Measurements from ENCODE around the gene SEPTIN8. TPM values are rescaled to one million over a fixed set of nuclear protein-coding genes. Genes with fewer than 3 reads are reported as not detected.

The SEPTIN8 gene
- total RNA-seq, 2 experiments from 2014 or later = 10.6 to 15.5 TPM

DNA sequence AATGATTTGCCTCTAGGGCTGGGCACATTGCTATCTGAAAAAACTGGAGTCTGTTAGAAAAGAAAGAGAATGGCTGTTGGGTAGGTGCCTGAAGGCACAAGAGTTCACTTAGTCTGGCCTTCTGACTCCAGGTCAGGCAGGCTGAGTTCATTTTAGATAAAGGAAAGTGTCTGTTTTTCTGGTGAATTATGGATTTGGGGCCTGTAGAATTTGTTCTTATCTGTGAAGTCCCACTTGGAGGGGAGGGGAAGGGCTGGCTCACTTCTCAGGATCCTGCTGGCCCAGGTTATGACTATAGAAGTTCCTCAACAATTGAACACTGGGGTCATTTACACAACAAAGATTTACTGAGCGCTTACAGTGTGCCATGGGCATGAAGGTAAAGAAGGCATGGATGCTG is 11.5 kb upstream of the SEPTIN8 start:
- H3K36me3 ChIP-seq (ENCODE audit: insufficient read depth, low read length) = no peaks in the 10 kb centered on the region
- no peak overlapping the region for H3K4me2 ChIP-seq (ENCODE audit: low read length)
- H3K79me2 ChIP-seq (ENCODE audit: insufficient read depth, low read depth, low read length) = no peaks in the 10 kb centered on the region
- no peak overlapping the region for H3K27ac ChIP-seq (ENCODE audit: low read depth, low read length, poor library complexity, severe bottlenecking)
- ChIA-PET POLR2A (no interaction called here), CTCF (ENCODE audit: unreplicated experiment) (no interaction called here)
- no peaks in the 10 kb centered on the region for H3K9me3 ChIP-seq (ENCODE audit: low read length)
- no peak overlapping the region for H2AFZ ChIP-seq (ENCODE audit: low read length)
- H3K9me2 ChIP-seq (ENCODE audit: insufficient read depth, low read length) = no peaks in the 10 kb centered on the region
- BruUV-seq (replicated peaks) = no TSS peak
- H3K4me3 ChIP-seq (ENCODE audit: low read depth, low read length, poor library complexity, severe bottlenecking) = no peak overlapping the region
- TF ChIP-seq, protein P1, sequence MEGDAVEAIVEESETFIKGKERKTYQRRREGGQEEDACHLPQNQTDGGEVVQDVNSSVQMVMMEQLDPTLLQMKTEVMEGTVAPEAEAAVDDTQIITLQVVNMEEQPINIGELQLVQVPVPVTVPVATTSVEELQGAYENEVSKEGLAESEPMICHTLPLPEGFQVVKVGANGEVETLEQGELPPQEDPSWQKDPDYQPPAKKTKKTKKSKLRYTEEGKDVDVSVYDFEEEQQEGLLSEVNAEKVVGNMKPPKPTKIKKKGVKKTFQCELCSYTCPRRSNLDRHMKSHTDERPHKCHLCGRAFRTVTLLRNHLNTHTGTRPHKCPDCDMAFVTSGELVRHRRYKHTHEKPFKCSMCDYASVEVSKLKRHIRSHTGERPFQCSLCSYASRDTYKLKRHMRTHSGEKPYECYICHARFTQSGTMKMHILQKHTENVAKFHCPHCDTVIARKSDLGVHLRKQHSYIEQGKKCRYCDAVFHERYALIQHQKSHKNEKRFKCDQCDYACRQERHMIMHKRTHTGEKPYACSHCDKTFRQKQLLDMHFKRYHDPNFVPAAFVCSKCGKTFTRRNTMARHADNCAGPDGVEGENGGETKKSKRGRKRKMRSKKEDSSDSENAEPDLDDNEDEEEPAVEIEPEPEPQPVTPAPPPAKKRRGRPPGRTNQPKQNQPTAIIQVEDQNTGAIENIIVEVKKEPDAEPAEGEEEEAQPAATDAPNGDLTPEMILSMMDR (conservative IDR thresholded peaks at IDR 0.05; ENCODE audit: low read length) = no peak
- no peak for TF ChIP-seq EZH2phosphoT487 (IDR thresholded peaks at IDR 0.05; ENCODE audit: borderline replicate concordance, low read depth, low read length)
- intact Hi-C loops (cut with micrococcal nuclease; ENCODE audit: unreplicated experiment) = no loop called here
- DNase-seq (ENCODE audit: low spot score) = no peak
- H4K20me1 ChIP-seq (ENCODE audit: insufficient read depth, low read length) = no peaks in the 10 kb centered on the region
- no peaks in the 10 kb centered on the region for H3K4me1 ChIP-seq (ENCODE audit: insufficient read depth, low read length, poor library complexity, severe bottlenecking)

DNA sequence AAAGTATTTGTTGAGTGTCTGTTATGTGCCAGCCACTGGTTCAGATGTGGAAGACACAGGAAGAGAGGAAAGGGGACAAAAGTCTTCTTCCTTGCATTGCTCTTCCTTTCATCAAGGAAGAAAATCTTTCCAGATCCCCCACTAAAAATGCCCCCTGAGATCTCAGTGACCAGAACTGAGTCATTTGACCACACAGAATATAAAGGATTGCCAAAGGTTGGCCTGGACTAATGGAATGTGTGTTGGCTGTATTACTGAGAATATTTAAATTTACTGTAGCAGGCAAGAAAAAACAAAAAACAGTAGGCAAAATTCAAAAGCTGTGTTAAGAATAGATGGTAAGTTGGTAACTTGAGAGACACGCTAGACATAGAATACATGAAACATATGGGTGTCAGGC is 10.0 kb upstream of the SEPTIN8 start:
- POLR2A ChIA-PET = interaction anchor here (0.9 kb wide), 1 partner anchor 49 kb away, joined by 3 read pairs; the partner anchor contains the start of gene KIF3A
- Histone ChIP-seq H4K20me1 (ENCODE audit: insufficient read depth, low read length) (no peaks in the 10 kb centered on the region), H3K4me2 (ENCODE audit: low read length) (no peak overlapping the region), H3K4me3 (ENCODE audit: low read depth, low read length, poor library complexity, severe bottlenecking) (no peak overlapping the region), H2AFZ (ENCODE audit: low read length) (no peak overlapping the region), H3K4me1 (ENCODE audit: insufficient read depth, low read length, poor library complexity, severe bottlenecking) (no peaks in the 10 kb centered on the region), H3K9me2 (ENCODE audit: insufficient read depth, low read length) (no peaks in the 10 kb centered on the region), H3K79me2 (ENCODE audit: insufficient read depth, low read depth, low read length) (no peaks in the 10 kb centered on the region), H3K27ac (ENCODE audit: low read depth, low read length, poor library complexity, severe bottlenecking) (no peak overlapping the region), H3K9me3 (ENCODE audit: low read length) (no peaks in the 10 kb centered on the region), H3K36me3 (ENCODE audit: insufficient read depth, low read length) (no peaks in the 10 kb centered on the region)
- CTCF ChIA-PET (ENCODE audit: unreplicated experiment) = no interaction called here
- intact Hi-C loops (cut with micrococcal nuclease; ENCODE audit: unreplicated experiment) = no loop called here
- DNase-seq (ENCODE audit: low spot score) = no peak
- no TSS peak for BruUV-seq (replicated peaks)
- TF ChIP-seq EZH2phosphoT487 (IDR thresholded peaks at IDR 0.05; ENCODE audit: borderline replicate concordance, low read depth, low read length) = no peak
- TF ChIP-seq, protein P1 (conservative IDR thresholded peaks at IDR 0.05; ENCODE audit: low read length) = no peak

DNA sequence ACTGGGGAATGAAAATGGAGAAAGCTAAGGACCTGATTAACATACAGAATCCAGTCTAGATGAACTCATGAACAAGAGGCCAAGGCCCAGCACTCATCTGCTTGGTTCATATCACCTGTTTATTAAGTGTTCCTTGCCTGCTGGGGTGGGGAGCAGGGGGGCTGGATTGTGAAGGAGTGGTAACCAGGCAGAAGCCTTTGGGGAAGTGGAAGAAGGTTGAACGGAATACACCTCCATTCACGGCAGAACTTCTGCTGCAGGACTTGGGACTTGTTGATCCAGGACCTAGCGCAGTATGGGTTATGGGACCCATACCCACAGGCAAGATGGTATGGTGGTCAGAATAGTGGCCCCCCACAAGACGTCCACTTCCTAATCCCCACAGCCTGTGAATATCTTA is 8.8 kb upstream of the SEPTIN8 start:
- H3K4me1 ChIP-seq (ENCODE audit: insufficient read depth, low read length, poor library complexity, severe bottlenecking) = no peaks in the 10 kb centered on the region
- no peaks in the 10 kb centered on the region for H4K20me1 ChIP-seq (ENCODE audit: insufficient read depth, low read length)
- no peak overlapping the region for H3K27ac ChIP-seq (ENCODE audit: low read depth, low read length, poor library complexity, severe bottlenecking)
- H3K9me2 ChIP-seq (ENCODE audit: insufficient read depth, low read length) = no peaks in the 10 kb centered on the region
- ChIA-PET POLR2A (interaction anchor here (0.7 kb wide), 1 partner anchor 181 kb away, joined by 3 read pairs; no protein-coding TSS in a partner anchor), CTCF (ENCODE audit: unreplicated experiment) (no interaction called here)
- no peaks in the 10 kb centered on the region for H3K79me2 ChIP-seq (ENCODE audit: insufficient read depth, low read depth, low read length)
- DNase-seq (ENCODE audit: low spot score) = no peak
- no peak overlapping the region for H3K4me3 ChIP-seq (ENCODE audit: low read depth, low read length, poor library complexity, severe bottlenecking)
- H3K36me3 ChIP-seq (ENCODE audit: insufficient read depth, low read length) = no peaks in the 10 kb centered on the region
- H3K9me3 ChIP-seq (ENCODE audit: low read length) = no peaks in the 10 kb centered on the region
- intact Hi-C loops (cut with micrococcal nuclease; ENCODE audit: unreplicated experiment) = no loop called here
- no peak overlapping the region for H2AFZ ChIP-seq (ENCODE audit: low read length)
- BruUV-seq (replicated peaks) = no TSS peak
- H3K4me2 ChIP-seq (ENCODE audit: low read length) = no peak overlapping the region
- no peak for TF ChIP-seq EZH2phosphoT487 (IDR thresholded peaks at IDR 0.05; ENCODE audit: borderline replicate concordance, low read depth, low read length)
- TF ChIP-seq, protein P1 (conservative IDR thresholded peaks at IDR 0.05; ENCODE audit: low read length) = no peak
